Measurements from ENCODE around the gene INHA. TPM values are rescaled to one million over a fixed set of nuclear protein-coding genes. Genes with fewer than 3 reads are reported as not detected.

Gene INHA
- total RNA-seq, 1 donor from 2014 or later, result not detected

DNA sequence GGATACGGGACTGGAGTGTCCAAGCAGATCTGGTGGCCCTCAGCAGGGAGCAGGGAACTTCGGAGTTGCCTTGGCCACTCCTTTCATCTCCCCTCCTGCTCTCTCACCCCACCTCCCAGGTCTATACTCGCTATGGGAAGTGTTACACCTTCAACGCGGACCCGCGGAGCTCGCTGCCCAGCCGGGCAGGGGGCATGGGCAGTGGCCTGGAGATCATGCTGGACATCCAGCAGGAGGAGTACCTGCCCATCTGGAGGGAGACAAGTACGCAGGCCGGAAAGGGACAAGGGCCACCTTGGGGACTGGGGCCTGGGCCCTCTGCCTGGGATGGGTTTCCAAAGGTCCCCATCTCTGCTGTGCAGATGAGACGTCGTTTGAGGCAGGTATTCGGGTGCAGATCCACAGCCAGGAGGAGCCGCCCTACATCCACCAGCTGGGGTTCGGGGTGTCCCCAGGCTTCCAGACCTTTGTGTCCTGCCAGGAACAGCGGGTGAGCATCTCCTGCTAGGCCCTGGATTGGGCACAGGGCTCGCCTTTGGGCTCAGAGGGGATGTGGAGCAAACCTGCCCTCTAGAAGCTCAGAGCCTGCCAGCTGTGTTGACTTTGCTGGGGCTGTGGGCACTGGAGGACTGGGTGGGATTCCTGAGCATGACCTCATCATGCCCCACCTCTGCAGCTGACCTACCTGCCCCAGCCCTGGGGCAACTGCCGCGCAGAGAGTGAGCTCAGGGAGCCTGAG is 40.3 kb upstream of the INHA start:
- no peak overlapping the region for H3K27ac Mint-ChIP-seq
- H3K9me3 Mint-ChIP-seq, result no peaks in the 10 kb centered on the region
- ChIA-PET POLR2A (no interaction called here), CTCF (interaction anchor here (2.5 to 5.9 kb wide), 2 partner anchors 11 to 129 kb away, joined by 11 to 82 read pairs; no protein-coding TSS in a partner anchor)
- no peaks in the 10 kb centered on the region for H3K4me1 Mint-ChIP-seq
- DNase-seq (no peak), ATAC-seq (ENCODE audit: low read depth) (no peak)
- H3K4me3 Mint-ChIP-seq, result no peak overlapping the region
- TF ChIP-seq, protein P1, sequence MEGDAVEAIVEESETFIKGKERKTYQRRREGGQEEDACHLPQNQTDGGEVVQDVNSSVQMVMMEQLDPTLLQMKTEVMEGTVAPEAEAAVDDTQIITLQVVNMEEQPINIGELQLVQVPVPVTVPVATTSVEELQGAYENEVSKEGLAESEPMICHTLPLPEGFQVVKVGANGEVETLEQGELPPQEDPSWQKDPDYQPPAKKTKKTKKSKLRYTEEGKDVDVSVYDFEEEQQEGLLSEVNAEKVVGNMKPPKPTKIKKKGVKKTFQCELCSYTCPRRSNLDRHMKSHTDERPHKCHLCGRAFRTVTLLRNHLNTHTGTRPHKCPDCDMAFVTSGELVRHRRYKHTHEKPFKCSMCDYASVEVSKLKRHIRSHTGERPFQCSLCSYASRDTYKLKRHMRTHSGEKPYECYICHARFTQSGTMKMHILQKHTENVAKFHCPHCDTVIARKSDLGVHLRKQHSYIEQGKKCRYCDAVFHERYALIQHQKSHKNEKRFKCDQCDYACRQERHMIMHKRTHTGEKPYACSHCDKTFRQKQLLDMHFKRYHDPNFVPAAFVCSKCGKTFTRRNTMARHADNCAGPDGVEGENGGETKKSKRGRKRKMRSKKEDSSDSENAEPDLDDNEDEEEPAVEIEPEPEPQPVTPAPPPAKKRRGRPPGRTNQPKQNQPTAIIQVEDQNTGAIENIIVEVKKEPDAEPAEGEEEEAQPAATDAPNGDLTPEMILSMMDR (IDR thresholded peaks at IDR 0.05), result no peak
- no peaks in the 10 kb centered on the region for H3K36me3 Mint-ChIP-seq (ENCODE audit: low read depth)
- H3K27me3 Mint-ChIP-seq, result peaks cover 55% of the 10 kb centered on the region
- intact Hi-C loops (cut with micrococcal nuclease), result loop anchor here (2.0 to 5.0 kb wide), 2 partner anchors 23 to 475 kb away; no protein-coding TSS in a partner anchor

DNA sequence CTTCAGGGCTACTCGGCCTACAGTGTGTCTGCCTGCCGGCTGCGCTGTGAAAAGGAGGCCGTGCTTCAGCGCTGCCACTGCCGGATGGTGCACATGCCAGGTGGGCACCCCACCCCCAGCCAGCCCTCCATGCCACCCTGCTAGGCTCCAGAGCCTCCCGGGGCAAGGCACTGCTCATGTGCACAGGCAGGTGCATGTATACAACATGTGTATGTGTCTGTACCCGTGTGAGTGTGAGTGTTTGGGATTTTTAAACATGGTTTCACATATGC is 39.8 kb upstream of the INHA start:
- H3K4me1 Mint-ChIP-seq, result no peaks in the 10 kb centered on the region
- CTCF ChIA-PET, result interaction anchor here (5.9 kb wide), 1 partner anchor 130 kb away, joined by 82 read pairs; no protein-coding TSS in a partner anchor
- TF ChIP-seq, protein P1 (IDR thresholded peaks at IDR 0.05), result no peak
- H3K4me3 Mint-ChIP-seq, result no peak overlapping the region
- no peaks in the 10 kb centered on the region for H3K36me3 Mint-ChIP-seq (ENCODE audit: low read depth)
- POLR2A ChIA-PET, result no interaction called here
- intact Hi-C loops (cut with micrococcal nuclease), result loop anchor here (5.0 kb wide), 1 partner anchor 475 kb away; no protein-coding TSS in a partner anchor
- no peak for ATAC-seq (ENCODE audit: low read depth)
- no peak for DNase-seq
- H3K9me3 Mint-ChIP-seq, result no peaks in the 10 kb centered on the region
- peaks cover 52% of the 10 kb centered on the region for H3K27me3 Mint-ChIP-seq
- no peak overlapping the region for H3K27ac Mint-ChIP-seq

DNA sequence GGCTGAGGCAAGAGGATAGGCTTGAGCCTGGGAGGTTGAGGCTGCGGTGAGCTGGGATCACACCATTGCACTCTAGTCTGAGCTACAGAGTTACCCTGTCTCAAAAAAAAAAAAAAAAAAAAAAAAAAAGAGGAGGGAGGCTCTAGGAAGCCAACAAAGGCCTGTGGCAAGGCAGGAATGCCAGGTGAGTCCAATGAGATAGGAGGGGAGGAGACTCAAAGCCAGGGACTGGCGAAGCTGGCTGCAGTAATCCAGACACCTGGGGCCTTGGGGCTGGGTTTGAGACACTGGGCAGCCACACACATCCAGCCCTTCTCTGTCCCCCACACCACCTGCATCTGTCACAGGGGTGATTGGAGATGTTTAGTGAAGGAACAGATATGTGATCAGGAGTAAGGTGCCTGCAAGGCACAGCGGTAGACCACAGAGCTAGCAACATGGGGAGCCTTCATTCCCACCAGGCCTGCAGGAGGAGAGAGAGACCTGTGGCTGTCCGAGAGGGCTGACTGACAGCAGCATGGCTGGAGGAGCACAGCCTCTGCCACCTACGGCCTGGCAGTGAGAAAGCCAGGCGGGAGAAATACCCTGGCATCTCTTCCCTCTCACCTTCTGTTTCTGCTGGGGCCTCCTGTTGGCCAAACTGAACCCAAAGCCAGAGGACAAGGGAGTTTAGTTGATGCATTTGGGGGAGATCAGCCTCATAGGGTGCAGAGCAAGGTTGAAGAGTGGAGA is 38.0 kb upstream of the INHA start:
- Mint-ChIP-seq H3K9me3 (no peaks in the 10 kb centered on the region), H3K27ac (no peak overlapping the region), H3K36me3 (ENCODE audit: low read depth) (no peaks in the 10 kb centered on the region), H3K27me3 (peaks cover 45% of the 10 kb centered on the region), H3K4me1 (no peaks in the 10 kb centered on the region), H3K4me3 (no peak overlapping the region)
- TF ChIP-seq, protein P1 (IDR thresholded peaks at IDR 0.05), result no peak
- POLR2A ChIA-PET, result no interaction called here
- DNase-seq (no peak), ATAC-seq (ENCODE audit: low read depth) (no peak)
- CTCF ChIA-PET, result no interaction called here
- intact Hi-C loops (cut with micrococcal nuclease), result loop anchor here (5.0 kb wide), 1 partner anchor 477 kb away; no protein-coding TSS in a partner anchor

DNA sequence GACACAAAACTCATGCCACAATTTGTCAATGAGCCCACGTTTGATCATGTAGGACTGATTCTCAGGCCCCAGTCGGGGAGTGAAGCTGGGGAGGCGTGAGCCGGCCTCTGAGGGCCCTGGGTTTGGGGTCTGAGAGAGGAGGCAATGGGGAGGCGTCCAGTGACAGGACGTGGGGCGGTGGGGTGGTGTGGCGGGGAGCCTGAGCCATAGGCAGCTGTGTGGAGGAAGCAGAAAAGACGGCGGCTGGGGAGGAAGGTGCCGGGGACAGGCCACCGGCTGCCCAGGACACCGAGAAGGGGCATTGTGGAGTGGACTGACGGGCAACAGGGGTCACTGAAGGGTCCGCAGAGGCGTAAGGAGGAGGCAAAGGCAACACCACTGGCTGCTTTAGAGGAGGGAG is 35.7 kb upstream of the INHA start:
- H3K27ac Mint-ChIP-seq, result no peak overlapping the region
- ChIA-PET POLR2A (no interaction called here), CTCF (no interaction called here)
- no peaks in the 10 kb centered on the region for H3K36me3 Mint-ChIP-seq (ENCODE audit: low read depth)
- peaks cover 32% of the 10 kb centered on the region for H3K27me3 Mint-ChIP-seq
- intact Hi-C loops (cut with micrococcal nuclease), result no loop called here
- TF ChIP-seq, protein P1 (IDR thresholded peaks at IDR 0.05), result no peak
- no peak for ATAC-seq (ENCODE audit: low read depth)
- no peak for DNase-seq
- no peaks in the 10 kb centered on the region for H3K9me3 Mint-ChIP-seq
- peaks cover 4% of the 10 kb centered on the region for H3K4me1 Mint-ChIP-seq
- H3K4me3 Mint-ChIP-seq, result no peak overlapping the region

DNA sequence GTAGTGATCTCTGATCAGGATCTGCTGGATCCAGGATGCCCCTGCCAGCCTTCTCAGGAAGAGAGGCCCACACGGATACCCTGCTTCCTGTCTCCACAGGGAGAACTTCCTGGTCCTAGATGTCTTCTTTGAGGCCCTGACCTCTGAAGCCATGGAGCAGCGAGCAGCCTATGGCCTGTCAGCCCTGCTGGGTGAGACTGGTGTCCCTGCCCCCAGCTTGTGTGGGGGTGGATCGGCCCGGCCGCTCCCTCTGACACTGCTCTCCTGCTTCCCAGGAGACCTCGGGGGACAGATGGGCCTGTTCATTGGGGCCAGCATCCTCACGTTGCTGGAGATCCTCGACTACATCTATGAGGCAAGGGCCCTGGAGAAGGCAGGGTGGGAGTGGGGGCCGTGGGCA is 35.1 kb upstream of the INHA start:
- TF ChIP-seq, protein P1 (IDR thresholded peaks at IDR 0.05), result no peak
- no peaks in the 10 kb centered on the region for H3K9me3 Mint-ChIP-seq
- H3K27me3 Mint-ChIP-seq, result peaks cover 27% of the 10 kb centered on the region
- no peak overlapping the region for H3K27ac Mint-ChIP-seq
- H3K4me1 Mint-ChIP-seq, result peaks cover 5% of the 10 kb centered on the region
- ATAC-seq (ENCODE audit: low read depth), result no peak
- intact Hi-C loops (cut with micrococcal nuclease), result no loop called here
- DNase-seq, result no peak
- ChIA-PET CTCF (no interaction called here), POLR2A (no interaction called here)
- no peaks in the 10 kb centered on the region for H3K36me3 Mint-ChIP-seq (ENCODE audit: low read depth)
- no peak overlapping the region for H3K4me3 Mint-ChIP-seq

Measured in activated B cell treated with CpG ODN at 0.5 μM for 24 hours (primary cell).